ENCODE results near the gene KRTAP13-1. TPM values are rescaled to one million over a fixed set of nuclear protein-coding genes. Genes with fewer than 3 reads are reported as not detected.

Gene KRTAP13-1
- total RNA-seq, 1 donor = not detected

DNA sequence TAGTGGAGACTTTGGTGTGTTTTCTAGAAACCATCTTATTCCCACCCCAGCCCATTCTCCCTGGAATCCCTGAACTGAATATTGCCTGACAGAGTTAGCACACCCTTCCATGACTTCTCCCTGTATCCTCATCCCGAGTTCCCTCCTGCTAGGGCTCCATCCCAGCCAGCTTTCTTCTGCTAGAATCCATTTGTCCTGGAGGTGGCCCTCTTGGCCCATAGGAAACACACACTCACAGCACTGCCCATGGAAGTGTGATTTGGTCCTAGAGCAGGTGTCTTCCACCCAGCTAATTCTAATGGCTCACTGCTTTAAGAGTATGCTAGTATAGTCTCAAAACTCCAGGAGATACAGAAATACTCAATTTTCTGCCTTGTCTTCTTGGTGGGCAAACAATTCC lies 48.4 kb downstream of the KRTAP13-1 start:
- no peak overlapping the region for H3K4me3 ChIP-seq (ENCODE audit: low read depth, low read length)
- DNase-seq (ENCODE audit: low read depth) = no peak
- TF ChIP-seq, protein P1, sequence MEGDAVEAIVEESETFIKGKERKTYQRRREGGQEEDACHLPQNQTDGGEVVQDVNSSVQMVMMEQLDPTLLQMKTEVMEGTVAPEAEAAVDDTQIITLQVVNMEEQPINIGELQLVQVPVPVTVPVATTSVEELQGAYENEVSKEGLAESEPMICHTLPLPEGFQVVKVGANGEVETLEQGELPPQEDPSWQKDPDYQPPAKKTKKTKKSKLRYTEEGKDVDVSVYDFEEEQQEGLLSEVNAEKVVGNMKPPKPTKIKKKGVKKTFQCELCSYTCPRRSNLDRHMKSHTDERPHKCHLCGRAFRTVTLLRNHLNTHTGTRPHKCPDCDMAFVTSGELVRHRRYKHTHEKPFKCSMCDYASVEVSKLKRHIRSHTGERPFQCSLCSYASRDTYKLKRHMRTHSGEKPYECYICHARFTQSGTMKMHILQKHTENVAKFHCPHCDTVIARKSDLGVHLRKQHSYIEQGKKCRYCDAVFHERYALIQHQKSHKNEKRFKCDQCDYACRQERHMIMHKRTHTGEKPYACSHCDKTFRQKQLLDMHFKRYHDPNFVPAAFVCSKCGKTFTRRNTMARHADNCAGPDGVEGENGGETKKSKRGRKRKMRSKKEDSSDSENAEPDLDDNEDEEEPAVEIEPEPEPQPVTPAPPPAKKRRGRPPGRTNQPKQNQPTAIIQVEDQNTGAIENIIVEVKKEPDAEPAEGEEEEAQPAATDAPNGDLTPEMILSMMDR (IDR thresholded peaks at IDR 0.05; ENCODE audit: insufficient read depth, low read length) = no peak

Small RNAs within 50 kb of the gene (small RNA-seq; reads per million reads assigned to genes)
- gene KRTAP23-1 = not detected
- not detected for gene MIR4327

Other genes starting within 250 kb of the KRTAP13-1 start
- 0.49 TPM in 1 of 2 replicates, not detected in the other for gene CLDN17, start 229.2 kb upstream of the KRTAP13-1 start, total RNA-seq (ENCODE audit: low replicate concordance)
- gene CLDN8, start 179.9 kb upstream of the KRTAP13-1 start, total RNA-seq (ENCODE audit: low replicate concordance) = not detected in 2 replicates
- gene KRTAP24-1, start 113.1 kb upstream of the KRTAP13-1 start, total RNA-seq (ENCODE audit: low replicate concordance) = not detected in 2 replicates
- not detected in 2 replicates for gene KRTAP25-1, start 106.5 kb upstream of the KRTAP13-1 start, total RNA-seq (ENCODE audit: low replicate concordance)
- gene KRTAP26-1, start 75.7 kb upstream of the KRTAP13-1 start, total RNA-seq (ENCODE audit: low replicate concordance) = not detected in 2 replicates
- not detected in 2 replicates for gene KRTAP27-1, start 58.3 kb upstream of the KRTAP13-1 start, total RNA-seq (ENCODE audit: low replicate concordance)
- gene KRTAP23-1, start 47.4 kb upstream of the KRTAP13-1 start, total RNA-seq (ENCODE audit: low replicate concordance) = not detected in 2 replicates
- not detected in 2 replicates for gene KRTAP13-2, start 23.8 kb upstream of the KRTAP13-1 start, total RNA-seq (ENCODE audit: low replicate concordance)
- gene KRTAP13-3, start 29.9 kb downstream of the KRTAP13-1 start, total RNA-seq (ENCODE audit: low replicate concordance) = not detected in 2 replicates
- gene KRTAP13-4, start 34.2 kb downstream of the KRTAP13-1 start, total RNA-seq (ENCODE audit: low replicate concordance) = not detected in 2 replicates
- gene KRTAP15-1, start 44.2 kb downstream of the KRTAP13-1 start, total RNA-seq (ENCODE audit: low replicate concordance) = not detected in 2 replicates
- gene KRTAP19-1, start 84.3 kb downstream of the KRTAP13-1 start, total RNA-seq (ENCODE audit: low replicate concordance) = not detected in 2 replicates
- gene KRTAP19-2, start 91.4 kb downstream of the KRTAP13-1 start, total RNA-seq (ENCODE audit: low replicate concordance) = not detected in 2 replicates
- not detected in 2 replicates for gene KRTAP19-3, start 96.0 kb downstream of the KRTAP13-1 start, total RNA-seq (ENCODE audit: low replicate concordance)
- gene KRTAP19-4, start 101.1 kb downstream of the KRTAP13-1 start, total RNA-seq (ENCODE audit: low replicate concordance) = not detected in 2 replicates
- not detected in 2 replicates for gene KRTAP19-5, start 106.1 kb downstream of the KRTAP13-1 start, total RNA-seq (ENCODE audit: low replicate concordance)
- not detected in 2 replicates for gene KRTAP19-6, start 145.8 kb downstream of the KRTAP13-1 start, total RNA-seq (ENCODE audit: low replicate concordance)
- not detected in 2 replicates for gene KRTAP19-7, start 165.3 kb downstream of the KRTAP13-1 start, total RNA-seq (ENCODE audit: low replicate concordance)
- gene KRTAP22-2, start 194.4 kb downstream of the KRTAP13-1 start, total RNA-seq (ENCODE audit: low replicate concordance) = not detected in 2 replicates
- not detected in 2 replicates for gene KRTAP6-3, start 196.4 kb downstream of the KRTAP13-1 start, total RNA-seq (ENCODE audit: low replicate concordance)
- gene KRTAP6-2, start 202.9 kb downstream of the KRTAP13-1 start, total RNA-seq (ENCODE audit: low replicate concordance) = not detected in 2 replicates
- not detected in 2 replicates for gene KRTAP22-1, start 205.1 kb downstream of the KRTAP13-1 start, total RNA-seq (ENCODE audit: low replicate concordance)
- not detected in 2 replicates for gene KRTAP6-1, start 217.9 kb downstream of the KRTAP13-1 start, total RNA-seq (ENCODE audit: low replicate concordance)
- not detected in 2 replicates for gene KRTAP20-1, start 220.4 kb downstream of the KRTAP13-1 start, total RNA-seq (ENCODE audit: low replicate concordance)
- gene KRTAP20-4, start 224.6 kb downstream of the KRTAP13-1 start, total RNA-seq (ENCODE audit: low replicate concordance) = not detected in 2 replicates
- gene KRTAP20-2, start 239.2 kb downstream of the KRTAP13-1 start, total RNA-seq (ENCODE audit: low replicate concordance) = not detected in 2 replicates
- gene KRTAP20-3, start 246.8 kb downstream of the KRTAP13-1 start, total RNA-seq (ENCODE audit: low replicate concordance) = not detected in 2 replicates